Liver (tissue), 3 donors: ENCODE measurements around the gene CCDC92.

Source experiments
- EGR1 ChIP-seq, 2 donors: IDR thresholded peaks; 2 replicates each; pipeline ENCODE4 v1.6.1; 2016 to 2018; ENCODE audit warnings: antibody characterized with exemption in 2 of 2, low read depth in 2 of 2
- FOXA1 ChIP-seq: IDR thresholded peaks from 2 replicates; pipeline ENCODE4 v1.6.1; 2016; ENCODE audit warnings: antibody characterized with exemption
- GABPA ChIP-seq, 2 donors: IDR thresholded peaks in 1 of 2; conservative IDR thresholded peaks in 1 of 2; 2 replicates each; pipeline ENCODE4 v1.6.1; 2016; ENCODE audit warnings: antibody characterized with exemption in 2 of 2, mild to moderate bottlenecking in 1 of 2, moderate library complexity in 1 of 2
- JUND ChIP-seq, 2 donors: IDR thresholded peaks; 2 replicates each; pipeline ENCODE4 v1.6.1; 2016; ENCODE audit warnings: antibody characterized with exemption in 2 of 2
- RAD21 ChIP-seq, 2 donors: IDR thresholded peaks; 2 replicates each; pipeline ENCODE4 v1.6.1; 2016; ENCODE audit warnings: antibody characterized with exemption in 2 of 2, mild to moderate bottlenecking in 2 of 2
- RXRA ChIP-seq, 2 donors: IDR thresholded peaks; 2 replicates each; pipeline ENCODE4 v1.6.1; 2017 to 2018; ENCODE audit warnings: antibody characterized with exemption in 2 of 2, mild to moderate bottlenecking in 1 of 2
- SP1 ChIP-seq: IDR thresholded peaks from 2 replicates; pipeline ENCODE4 v1.6.1; 2018; ENCODE audit warnings: antibody characterized with exemption, mild to moderate bottlenecking
- TAF1 ChIP-seq: conservative IDR thresholded peaks from 2 replicates; pipeline ENCODE4 v1.6.1; 2016; ENCODE audit warnings: antibody characterized with exemption, mild to moderate bottlenecking
- YY1 ChIP-seq: IDR thresholded peaks from 2 replicates; pipeline ENCODE4 v1.6.1; 2016; ENCODE audit warnings: antibody characterized with exemption, mild to moderate bottlenecking
- TF ChIP-seq, protein P1 (sequence below): fragments of 150-350 bp; IDR thresholded peaks from 2 replicates; pipeline ENCODE4 v1.5.1; 2017; ENCODE audit warnings: improper control_type of control experiment, low read depth, low read length; ENCODE audit not compliant: missing input control
- TF ChIP-seq, protein P2 (sequence below): IDR thresholded peaks from 2 replicates; pipeline ENCODE4 v1.6.1; 2016; ENCODE audit warnings: antibody characterized with exemption, mild to moderate bottlenecking
- TF ChIP-seq, protein P3 (sequence below): IDR thresholded peaks from 2 replicates; pipeline ENCODE4 v1.6.1; 2016; ENCODE audit warnings: antibody characterized with exemption
- donor health status: healthy.
- donor health status: healthy.

DNA sequence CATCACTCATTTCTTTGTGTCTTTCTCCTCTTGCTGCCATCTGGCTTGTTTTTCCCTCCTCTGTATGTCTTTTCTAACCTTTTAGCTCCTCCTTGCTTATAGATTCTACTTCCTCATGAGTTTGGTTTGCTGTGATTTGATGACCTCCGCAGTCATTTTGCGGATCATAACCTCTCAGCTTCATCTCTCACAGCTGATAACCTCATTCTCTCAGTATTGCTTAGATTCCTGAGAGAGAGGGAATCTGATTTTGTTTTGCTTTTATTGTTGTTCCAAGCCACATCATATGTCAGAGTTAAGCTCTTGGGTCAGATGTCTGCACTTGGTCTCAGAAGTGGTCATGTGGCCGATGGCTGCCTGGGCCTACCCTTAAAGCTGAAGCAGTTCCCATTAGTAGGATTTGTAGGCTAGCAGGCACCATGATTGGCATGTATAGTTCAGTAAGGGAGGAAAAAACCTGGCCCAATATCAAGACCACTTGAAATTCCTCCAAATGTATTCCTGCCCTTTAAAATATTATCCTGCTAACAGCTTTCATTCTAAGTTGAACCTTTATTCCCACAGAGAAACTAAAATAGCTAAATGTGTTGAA lies 13.8 kb upstream of the CCDC92 start:
- TF ChIP-seq, protein P1, sequence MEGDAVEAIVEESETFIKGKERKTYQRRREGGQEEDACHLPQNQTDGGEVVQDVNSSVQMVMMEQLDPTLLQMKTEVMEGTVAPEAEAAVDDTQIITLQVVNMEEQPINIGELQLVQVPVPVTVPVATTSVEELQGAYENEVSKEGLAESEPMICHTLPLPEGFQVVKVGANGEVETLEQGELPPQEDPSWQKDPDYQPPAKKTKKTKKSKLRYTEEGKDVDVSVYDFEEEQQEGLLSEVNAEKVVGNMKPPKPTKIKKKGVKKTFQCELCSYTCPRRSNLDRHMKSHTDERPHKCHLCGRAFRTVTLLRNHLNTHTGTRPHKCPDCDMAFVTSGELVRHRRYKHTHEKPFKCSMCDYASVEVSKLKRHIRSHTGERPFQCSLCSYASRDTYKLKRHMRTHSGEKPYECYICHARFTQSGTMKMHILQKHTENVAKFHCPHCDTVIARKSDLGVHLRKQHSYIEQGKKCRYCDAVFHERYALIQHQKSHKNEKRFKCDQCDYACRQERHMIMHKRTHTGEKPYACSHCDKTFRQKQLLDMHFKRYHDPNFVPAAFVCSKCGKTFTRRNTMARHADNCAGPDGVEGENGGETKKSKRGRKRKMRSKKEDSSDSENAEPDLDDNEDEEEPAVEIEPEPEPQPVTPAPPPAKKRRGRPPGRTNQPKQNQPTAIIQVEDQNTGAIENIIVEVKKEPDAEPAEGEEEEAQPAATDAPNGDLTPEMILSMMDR = no peak
- TF ChIP-seq RXRA (IDR thresholded peaks at IDR 0.05) = no peak
- TF ChIP-seq, protein P2, sequence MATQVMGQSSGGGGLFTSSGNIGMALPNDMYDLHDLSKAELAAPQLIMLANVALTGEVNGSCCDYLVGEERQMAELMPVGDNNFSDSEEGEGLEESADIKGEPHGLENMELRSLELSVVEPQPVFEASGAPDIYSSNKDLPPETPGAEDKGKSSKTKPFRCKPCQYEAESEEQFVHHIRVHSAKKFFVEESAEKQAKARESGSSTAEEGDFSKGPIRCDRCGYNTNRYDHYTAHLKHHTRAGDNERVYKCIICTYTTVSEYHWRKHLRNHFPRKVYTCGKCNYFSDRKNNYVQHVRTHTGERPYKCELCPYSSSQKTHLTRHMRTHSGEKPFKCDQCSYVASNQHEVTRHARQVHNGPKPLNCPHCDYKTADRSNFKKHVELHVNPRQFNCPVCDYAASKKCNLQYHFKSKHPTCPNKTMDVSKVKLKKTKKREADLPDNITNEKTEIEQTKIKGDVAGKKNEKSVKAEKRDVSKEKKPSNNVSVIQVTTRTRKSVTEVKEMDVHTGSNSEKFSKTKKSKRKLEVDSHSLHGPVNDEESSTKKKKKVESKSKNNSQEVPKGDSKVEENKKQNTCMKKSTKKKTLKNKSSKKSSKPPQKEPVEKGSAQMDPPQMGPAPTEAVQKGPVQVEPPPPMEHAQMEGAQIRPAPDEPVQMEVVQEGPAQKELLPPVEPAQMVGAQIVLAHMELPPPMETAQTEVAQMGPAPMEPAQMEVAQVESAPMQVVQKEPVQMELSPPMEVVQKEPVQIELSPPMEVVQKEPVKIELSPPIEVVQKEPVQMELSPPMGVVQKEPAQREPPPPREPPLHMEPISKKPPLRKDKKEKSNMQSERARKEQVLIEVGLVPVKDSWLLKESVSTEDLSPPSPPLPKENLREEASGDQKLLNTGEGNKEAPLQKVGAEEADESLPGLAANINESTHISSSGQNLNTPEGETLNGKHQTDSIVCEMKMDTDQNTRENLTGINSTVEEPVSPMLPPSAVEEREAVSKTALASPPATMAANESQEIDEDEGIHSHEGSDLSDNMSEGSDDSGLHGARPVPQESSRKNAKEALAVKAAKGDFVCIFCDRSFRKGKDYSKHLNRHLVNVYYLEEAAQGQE = no peak
- no peak for TF ChIP-seq GABPA (IDR thresholded peaks at IDR 0.05 in 1 of 2, conservative IDR thresholded peaks at IDR 0.05 in 1 of 2)
- TF ChIP-seq SP1 = no peak
- TF ChIP-seq TAF1 = no peak
- TF ChIP-seq JUND (IDR thresholded peaks at IDR 0.05) = no peak
- TF ChIP-seq YY1 = no peak
- TF ChIP-seq FOXA1 = no peak
- no peak for TF ChIP-seq RAD21 (IDR thresholded peaks at IDR 0.05)
- TF ChIP-seq, protein P3, sequence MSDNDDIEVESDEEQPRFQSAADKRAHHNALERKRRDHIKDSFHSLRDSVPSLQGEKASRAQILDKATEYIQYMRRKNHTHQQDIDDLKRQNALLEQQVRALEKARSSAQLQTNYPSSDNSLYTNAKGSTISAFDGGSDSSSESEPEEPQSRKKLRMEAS = no peak
- no peak for TF ChIP-seq EGR1 (IDR thresholded peaks at IDR 0.05; ENCODE audit: low read depth in 2 of 2)
